Adipocyte (in vitro differentiated cells): ENCODE measurements around the gene ZNF107.
"Not testable (repeated sequence)": the region's sequence is repeated elsewhere in the genome, so short reads cannot be mapped to it uniquely, and the experiment has no call there.

Experiments
- DNase-seq: peaks from one replicate; pipeline ENCODE4 v3.0.0-alpha.2; 2015; ENCODE audit warnings: low read depth
- H3K27me3 ChIP-seq: replicated peaks from 2 replicates; pipeline ENCODE4 v1.7.0; 2013; ENCODE audit warnings: mild to moderate bottlenecking, low read length, moderate library complexity; ENCODE audit not compliant: control insufficient read depth, insufficient read depth
- H3K36me3 ChIP-seq: 2 replicates; pipeline ENCODE4 v1.7.0; 2013; ENCODE audit warnings: low read length, mild to moderate bottlenecking, moderate library complexity; ENCODE audit not compliant: control insufficient read depth, insufficient read depth, severe bottlenecking
- H3K4me1 ChIP-seq: 2 replicates; pipeline ENCODE4 v1.7.0; 2013; ENCODE audit warnings: mild to moderate bottlenecking, low read length, moderate library complexity; ENCODE audit not compliant: control insufficient read depth, insufficient read depth
- H3K4me3 ChIP-seq: 2 replicates; pipeline ENCODE4 v1.7.0; 2013; ENCODE audit warnings: mild to moderate bottlenecking, low read length, moderate library complexity
- H3K9ac ChIP-seq: 2 replicates; pipeline ENCODE4 v1.7.0; 2013; ENCODE audit warnings: mild to moderate bottlenecking, low read length, moderate library complexity
- H3K9me3 ChIP-seq: 2 replicates; pipeline ENCODE4 v1.7.0; 2013; ENCODE audit warnings: mild to moderate bottlenecking, low read length, moderate library complexity; ENCODE audit not compliant: control insufficient read depth

Gene ZNF107

DNA sequence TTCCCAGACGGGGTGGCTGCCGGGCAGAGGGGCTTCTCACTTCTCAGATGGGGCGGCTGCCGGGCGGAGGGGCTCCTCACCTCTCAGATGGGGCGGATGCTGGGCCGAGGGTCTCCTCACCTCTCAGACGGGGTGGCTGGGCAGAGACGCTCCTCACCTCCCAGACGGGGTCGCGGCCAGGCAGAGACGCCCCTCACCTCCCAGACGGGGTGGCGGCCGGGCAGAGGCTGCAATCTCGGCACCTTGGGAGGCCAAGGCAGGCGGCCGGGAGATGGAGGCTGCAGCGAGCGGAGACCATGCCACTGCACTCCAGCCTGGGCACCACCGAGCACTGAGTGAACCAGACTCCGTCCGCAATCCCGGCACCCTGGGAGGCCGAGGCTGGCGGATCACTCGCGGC is 73.0 kb downstream of the ZNF107 start:
- H3K9ac ChIP-seq, DNase-seq, H3K9me3 ChIP-seq, H3K36me3 ChIP-seq, H3K4me1 ChIP-seq, H3K4me3 ChIP-seq, H3K27me3 ChIP-seq: not testable (repeated sequence)

DNA sequence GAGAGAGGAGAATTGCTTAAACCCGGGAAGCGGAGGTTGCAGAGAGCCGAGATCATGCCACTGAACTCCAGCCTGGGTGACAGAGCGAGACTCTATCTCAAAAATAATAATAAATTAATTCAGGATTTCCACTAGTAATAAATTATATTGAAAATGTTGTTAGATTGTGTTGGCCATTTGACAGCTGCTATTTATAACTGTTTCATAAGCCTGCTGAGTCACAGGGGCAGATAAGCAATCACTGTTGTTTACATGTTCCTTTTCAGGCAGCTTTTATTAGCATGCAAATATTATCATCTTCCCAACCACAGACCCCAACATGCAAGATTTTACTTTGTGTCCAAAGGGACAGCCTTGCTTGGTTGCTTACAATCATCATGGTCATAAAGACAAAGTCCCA is 78.7 kb downstream of the ZNF107 start:
- Histone ChIP-seq H3K9ac (no peak overlapping the region), H3K27me3 (no peaks in the 10 kb centered on the region), H3K36me3 (no peaks in the 10 kb centered on the region), H3K4me1 (no peaks in the 10 kb centered on the region), H3K9me3 (peaks cover 24% of the 10 kb centered on the region), H3K4me3 (no peak overlapping the region)
- no peak for DNase-seq

GRCh38 chr7:64747802-64748201 is 81.9 kb downstream of the ZNF107 start:
- no peak for DNase-seq
- Histone ChIP-seq H3K27me3 (no peaks in the 10 kb centered on the region), H3K36me3 (no peaks in the 10 kb centered on the region), H3K4me1 (no peaks in the 10 kb centered on the region), H3K9ac (no peak overlapping the region), H3K9me3 (peaks cover 21% of the 10 kb centered on the region), H3K4me3 (no peak overlapping the region)

GRCh38 chr7:64753032-64753431 is 87.1 kb downstream of the ZNF107 start:
- Histone ChIP-seq H3K9me3 (peaks cover 14% of the 10 kb centered on the region), H3K4me1 (no peaks in the 10 kb centered on the region), H3K36me3 (no peaks in the 10 kb centered on the region), H3K4me3 (no peak overlapping the region), H3K27me3 (no peaks in the 10 kb centered on the region), H3K9ac (no peak overlapping the region)
- no peak for DNase-seq

DNA sequence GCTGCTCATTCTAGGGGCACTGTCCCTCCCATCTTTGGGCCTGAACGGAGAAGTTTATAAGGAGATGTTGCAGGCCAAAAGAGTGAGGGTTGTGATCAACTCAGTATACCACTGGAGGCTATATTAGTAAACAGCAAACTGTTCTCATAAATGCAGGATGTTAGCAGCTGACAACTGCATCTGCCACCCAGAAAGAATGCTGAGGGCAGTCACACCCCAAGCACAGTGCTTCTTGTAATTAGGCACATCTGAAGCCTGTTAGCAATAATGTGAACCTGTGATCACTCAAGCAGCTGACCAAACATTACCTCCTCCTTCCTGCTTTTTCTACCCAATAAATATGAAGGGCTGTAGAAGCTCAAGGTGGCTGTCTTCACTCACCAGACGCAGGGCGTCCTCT is 89.9 kb downstream of the ZNF107 start:
- H3K27me3 ChIP-seq = no peaks in the 10 kb centered on the region
- no peaks in the 10 kb centered on the region for H3K36me3 ChIP-seq
- no peak overlapping the region for H3K9ac ChIP-seq
- DNase-seq = no peak
- H3K4me3 ChIP-seq = no peak overlapping the region
- no peaks in the 10 kb centered on the region for H3K4me1 ChIP-seq
- H3K9me3 ChIP-seq = peaks cover 3% of the 10 kb centered on the region

DNA sequence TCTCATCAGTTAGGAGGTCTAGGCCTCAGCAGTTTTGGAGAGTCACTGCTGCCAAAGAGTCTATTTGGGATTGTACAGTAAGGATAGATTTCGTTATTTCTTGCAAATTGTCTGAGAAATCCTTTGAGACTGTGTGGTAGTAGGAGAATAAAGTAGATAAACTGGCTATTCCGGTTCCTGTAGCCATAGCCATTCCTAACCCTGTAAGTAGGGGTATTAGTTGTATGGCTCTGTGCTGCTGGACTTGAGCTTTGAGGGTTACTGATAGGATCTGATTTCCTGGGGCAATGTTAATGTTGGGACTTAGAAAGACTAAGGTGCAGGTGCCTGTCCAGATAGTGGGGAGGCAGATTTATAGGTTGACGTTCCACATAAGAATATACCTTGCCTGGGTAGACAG is 92.2 kb downstream of the ZNF107 start:
- DNase-seq = no peak
- Histone ChIP-seq H3K9me3 (peaks cover 3% of the 10 kb centered on the region), H3K4me1 (no peaks in the 10 kb centered on the region), H3K27me3 (no peaks in the 10 kb centered on the region), H3K4me3 (no peak overlapping the region), H3K36me3 (no peaks in the 10 kb centered on the region), H3K9ac (no peak overlapping the region)
